Measurements from ENCODE around the gene SERHL2.
"Not testable (repeated sequence)": the region's sequence is repeated elsewhere in the genome, so short reads cannot be mapped to it uniquely, and the experiment has no call there.

Gene SERHL2

GRCh38 chr22:42553475-42554361, at the start of gene SERHL2:
Gene SERHL2 (plus strand): TSS chr22:42553956. CDS start chr22:42554021, 65 bp downstream.
- peak; percentile 93 for DNase-seq

GRCh38 chr22:42508327-42508974, 45.3 kb upstream of the SERHL2 start:
- not testable (repeated sequence) for DNase-seq

GRCh38 chr22:42508975-42509364, 44.8 kb upstream of the SERHL2 start:
- not testable (repeated sequence) for DNase-seq

- DNase-seq, result no peak
These were observed 44.2 kb upstream of the SERHL2 start for GRCh38 chr22:42509548-42509947.

- no peak for DNase-seq
These were observed 42.3 kb upstream of the SERHL2 start for GRCh38 chr22:42511401-42511891.

GRCh38 chr22:42512273-42512990, 41.3 kb upstream of the SERHL2 start:
- DNase-seq, result not testable (repeated sequence)

GRCh38 chr22:42514331-42514730, 39.4 kb upstream of the SERHL2 start:
- DNase-seq, result not testable (repeated sequence)

GRCh38 chr22:42515304-42515703, 38.5 kb upstream of the SERHL2 start:
- DNase-seq, result not testable (repeated sequence)

- DNase-seq, result no peak
These were observed 37.9 kb upstream of the SERHL2 start for GRCh38 chr22:42515896-42516295.

GRCh38 chr22:42517103-42517502, 36.7 kb upstream of the SERHL2 start:
- DNase-seq, result not testable (repeated sequence)

GRCh38 chr22:42518638-42519524, 34.9 kb upstream of the SERHL2 start:
- DNase-seq, result not testable (repeated sequence)

- DNase-seq, result peak; percentile 89
These were observed 34.0 kb upstream of the SERHL2 start, which contains the start of gene RRP7A for GRCh38 chr22:42519525-42520401. Gene RRP7A (minus strand): TSS chr22:42519796. CDS start chr22:42519786, 10 bp downstream.

GRCh38 chr22:42521228-42521546, 32.6 kb upstream of the SERHL2 start:
- no peak for DNase-seq

GRCh38 chr22:42522546-42522945, 31.2 kb upstream of the SERHL2 start:
- DNase-seq, result no peak

GRCh38 chr22:42528591-42529307, 25.0 kb upstream of the SERHL2 start:
- no peak for DNase-seq

GRCh38 chr22:42529435-42529834, 24.3 kb upstream of the SERHL2 start:
- DNase-seq, result not testable (repeated sequence)

GRCh38 chr22:42531401-42532084, 22.2 kb upstream of the SERHL2 start:
- not testable (repeated sequence) for DNase-seq

- no peak for DNase-seq
These were observed 20.1 kb upstream of the SERHL2 start for GRCh38 chr22:42533638-42533977.

GRCh38 chr22:42535082-42535731, 18.5 kb upstream of the SERHL2 start:
- not testable (repeated sequence) for DNase-seq

All from activated naive CD4-positive, alpha-beta T cell treated with Interleukin-2 at 50 U/mL for 16 hours (primary cell).